Testis (tissue), 3 donors: ENCODE results near the gene MPC1. TPM values are rescaled to one million over a fixed set of nuclear protein-coding genes. Genes with fewer than 3 reads are reported as not detected.
A peak's percentile ranks its signal among the peaks of the same experiment; 100 is the strongest.

Experiments used
- DNase-seq: peaks from one replicate; pipeline ENCODE4 v3.0.0-alpha.2; 2019
- H3K27ac ChIP-seq, 2 donors: fragments of 200-600 bp; sonication (generic); one replicate each; pipeline ENCODE4 v1.5.1; 2019
- H3K27me3 ChIP-seq: fragments of 200-600 bp; sonication (generic); one replicate; pipeline ENCODE4 v1.5.1; 2019
- H3K36me3 ChIP-seq: fragments of 200-600 bp; sonication (generic); one replicate; pipeline ENCODE4 v1.5.1; 2017; ENCODE audit warnings: low read depth; ENCODE audit errors: missing control alignments
- H3K4me1 ChIP-seq: fragments of 200-600 bp; sonication (generic); one replicate; pipeline ENCODE4 v1.5.1; 2019
- H3K4me3 ChIP-seq, 2 donors: fragments of 200-600 bp; sonication (generic); one replicate each; pipeline ENCODE4 v1.5.1; 2017 to 2019
- H3K9me3 ChIP-seq: fragments of 200-600 bp; sonication (generic); one replicate; pipeline ENCODE4 v1.5.1; 2017
- CTCF ChIP-seq, 3 experiments: fragments of 450-650 bp in 2 of 3; fragments of 200-600 bp in 1 of 3; sonication (generic) in 1 of 3; IDR thresholded peaks; one replicate each; pipeline ENCODE4 v1.5.1; 2016 to 2019; ENCODE audit warnings: antibody characterized with exemption in 3 of 3, mild to moderate bottlenecking in 2 of 3, moderate library complexity in 1 of 3
- POLR2A ChIP-seq: fragments of 450-650 bp; IDR thresholded peaks from one replicate; pipeline ENCODE4 v1.6.1; 2017; ENCODE audit warnings: antibody characterized with exemption, mild to moderate bottlenecking, moderate library complexity
- WGBS, 2 donors: methylation state at CpG; one replicate each; pipeline ENCODE4 v1.1.5; 2018; 5-methylcytosine and 5-hydroxymethylcytosine counted together
- intact Hi-C: fragments of 100-400 bp; cut with DNase I; formaldehyde crosslinking; loops from one replicate; pipeline ENCODE4 v1.15.1; 2023; ENCODE audit warnings: low total_unique reads
- polyA plus RNA-seq: library from polyadenylated mRNA; stranded (reverse); fragments of 350-450 nt; fragmentation: Illumina TruSeq; extraction: RNeasy Lipid Tissue Mini Kit (QIAGEN cat#74804); gene quantifications from one replicate; pipeline ENCODE4 v1.2.3, GENCODE V29; 2014; ENCODE audit warnings: low read depth, low replicate concordance; ENCODE audit not compliant: insufficient read depth
- total RNA-seq, 2 donors: library from RNA; depleted of rRNA; stranded (reverse); fragments of >200 nt; gene quantifications; one replicate each; pipeline ENCODE4 v1.2.3, GENCODE V29; 2016

MPC1 gene
- total and polyA plus RNA-seq, 3 donors from 2014 or later, result 22.5 to 54.2 (median 24.0) TPM

- Histone ChIP-seq H3K4me1 (peaks cover 5% of the 10 kb centered on the region), H3K36me3 (no peaks in the 10 kb centered on the region), H3K27ac (peak overlapping the region; percentile 82 to 85), H3K27me3 (no peaks in the 10 kb centered on the region), H3K9me3 (no peaks in the 10 kb centered on the region), H3K4me3 (peak overlapping the region; percentile 87 to 90)
- WGBS, 2 donors, result 0 to 1% methylated on average over 17 to 39 of the region's 49 CpGs
- TF ChIP-seq CTCF (IDR thresholded peaks at IDR 0.05) (peak; percentile 63 to 76 (median 71)), POLR2A (no peak)
- DNase-seq, result peak; percentile 82
- intact Hi-C loops, result no loop called here
Measured at GRCh38 chr6:166381733-166382499, 824 bp downstream of the MPC1 start.

- H3K9me3 ChIP-seq, result no peaks in the 10 kb centered on the region
- no peaks in the 10 kb centered on the region for H3K36me3 ChIP-seq
- H3K27ac ChIP-seq, result peak overlapping the region in 1 of 2 donors; percentile 85
- WGBS, 2 donors, result 24 to 32% methylated on average over 6 of the region's 6 CpGs
- TF ChIP-seq CTCF (IDR thresholded peaks at IDR 0.05) (no peak), POLR2A (no peak)
- peak overlapping the region; percentile 87 to 90 for H3K4me3 ChIP-seq
- intact Hi-C loops, result no loop called here
- no peak for DNase-seq
- peaks cover 5% of the 10 kb centered on the region for H3K4me1 ChIP-seq
- no peaks in the 10 kb centered on the region for H3K27me3 ChIP-seq
Measured at GRCh38 chr6:166381381-166381732, 1.4 kb downstream of the MPC1 start.

DNA sequence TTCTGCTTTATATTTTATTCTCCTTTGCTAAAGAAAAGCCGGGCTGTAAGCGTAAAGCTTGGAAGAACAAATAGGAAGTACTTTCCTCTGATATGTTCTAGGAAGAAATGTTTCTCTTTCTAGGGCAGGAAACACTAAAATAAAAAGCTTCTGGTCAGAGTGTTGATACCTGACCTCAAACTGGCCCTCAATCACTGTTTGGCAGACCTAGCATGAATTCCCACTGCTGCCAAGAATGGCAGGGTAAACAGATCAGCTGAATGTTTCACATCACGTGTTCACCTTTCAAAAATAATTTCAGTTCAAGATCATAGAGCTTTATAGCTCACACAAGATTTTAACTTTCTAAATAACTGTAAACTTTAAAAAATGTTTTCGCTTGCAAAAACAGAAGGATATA is 2.9 kb downstream of the MPC1 start:
- WGBS, 2 donors, result 57 to 74% methylated on average over 4 of the region's 4 CpGs
- no peak for TF ChIP-seq POLR2A
- TF ChIP-seq CTCF (IDR thresholded peaks at IDR 0.05), result no peak
- Histone ChIP-seq H3K27me3 (no peaks in the 10 kb centered on the region), H3K4me1 (peaks cover 5% of the 10 kb centered on the region), H3K27ac (no peak overlapping the region), H3K9me3 (no peaks in the 10 kb centered on the region), H3K36me3 (no peaks in the 10 kb centered on the region), H3K4me3 (no peak overlapping the region)
- intact Hi-C loops, result no loop called here
- no peak for DNase-seq

- no peak for DNase-seq
- Histone ChIP-seq H3K4me1 (peaks cover 3% of the 10 kb centered on the region), H3K27ac (no peak overlapping the region), H3K36me3 (no peaks in the 10 kb centered on the region), H3K27me3 (no peaks in the 10 kb centered on the region), H3K9me3 (no peaks in the 10 kb centered on the region), H3K4me3 (no peak overlapping the region)
- WGBS, 2 donors, result 96 to 100% methylated on average over 1 of the region's 1 CpG
- TF ChIP-seq POLR2A (no peak), CTCF (IDR thresholded peaks at IDR 0.05) (no peak)
- intact Hi-C loops, result no loop called here
Measured at GRCh38 chr6:166379103-166379586, 3.6 kb downstream of the MPC1 start.

GRCh38 chr6:166377721-166378120 is 5.0 kb downstream of the MPC1 start:
- DNase-seq, result no peak
- 46 to 71% methylated on average over 2 of the region's 2 CpGs for WGBS, 2 donors

More at GRCh38 chr6:166377721-166378120, 5.0 kb downstream of the MPC1 start:
- Histone ChIP-seq H3K27me3 (no peaks in the 10 kb centered on the region), H3K9me3 (no peaks in the 10 kb centered on the region), H3K4me3 (no peak overlapping the region), H3K27ac (no peak overlapping the region), H3K4me1 (no peaks in the 10 kb centered on the region), H3K36me3 (no peaks in the 10 kb centered on the region)
- TF ChIP-seq POLR2A (no peak), CTCF (IDR thresholded peaks at IDR 0.05) (no peak)
- intact Hi-C loops, result no loop called here
